ENCODE measurements around the gene PCDHGA8.
A peak's percentile ranks its signal among the peaks of the same experiment; 100 is the strongest.
"Not testable (repeated sequence)": the region's sequence is repeated elsewhere in the genome, so short reads cannot be mapped to it uniquely, and the experiment has no call there.

Gene PCDHGA8

DNA sequence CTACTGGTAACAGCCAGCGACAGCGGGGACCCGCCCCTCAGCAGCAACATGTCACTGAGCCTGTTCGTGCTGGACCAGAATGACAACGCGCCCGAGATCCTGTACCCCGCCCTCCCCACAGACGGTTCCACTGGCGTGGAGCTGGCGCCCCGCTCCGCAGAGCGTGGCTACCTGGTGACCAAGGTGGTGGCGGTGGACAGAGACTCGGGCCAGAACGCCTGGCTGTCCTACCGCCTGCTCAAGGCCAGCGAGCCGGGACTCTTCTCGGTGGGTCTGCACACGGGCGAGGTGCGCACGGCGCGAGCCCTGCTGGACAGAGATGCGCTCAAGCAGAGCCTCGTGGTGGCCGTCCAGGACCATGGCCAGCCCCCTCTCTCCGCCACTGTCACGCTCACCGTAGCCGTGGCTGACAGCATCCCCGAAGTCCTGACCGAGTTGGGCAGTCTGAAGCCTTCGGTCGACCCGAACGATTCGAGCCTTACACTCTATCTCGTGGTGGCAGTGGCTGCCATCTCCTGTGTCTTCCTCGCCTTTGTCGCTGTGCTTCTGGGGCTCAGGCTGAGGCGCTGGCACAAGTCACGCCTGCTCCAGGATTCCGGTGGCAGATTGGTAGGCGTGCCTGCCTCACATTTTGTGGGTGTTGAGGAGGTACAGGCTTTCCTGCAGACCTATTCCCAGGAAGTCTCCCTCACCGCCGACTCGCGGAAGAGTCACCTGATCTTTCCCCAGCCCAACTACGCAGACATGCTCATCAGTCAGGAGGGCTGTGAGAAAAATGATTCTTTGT is 2.2 kb downstream of the PCDHGA8 start:
- intact Hi-C loops (cut with DNase I): not testable (repeated sequence)
- DNase-seq: peak in 1 of 42 donors; percentile 13

DNA sequence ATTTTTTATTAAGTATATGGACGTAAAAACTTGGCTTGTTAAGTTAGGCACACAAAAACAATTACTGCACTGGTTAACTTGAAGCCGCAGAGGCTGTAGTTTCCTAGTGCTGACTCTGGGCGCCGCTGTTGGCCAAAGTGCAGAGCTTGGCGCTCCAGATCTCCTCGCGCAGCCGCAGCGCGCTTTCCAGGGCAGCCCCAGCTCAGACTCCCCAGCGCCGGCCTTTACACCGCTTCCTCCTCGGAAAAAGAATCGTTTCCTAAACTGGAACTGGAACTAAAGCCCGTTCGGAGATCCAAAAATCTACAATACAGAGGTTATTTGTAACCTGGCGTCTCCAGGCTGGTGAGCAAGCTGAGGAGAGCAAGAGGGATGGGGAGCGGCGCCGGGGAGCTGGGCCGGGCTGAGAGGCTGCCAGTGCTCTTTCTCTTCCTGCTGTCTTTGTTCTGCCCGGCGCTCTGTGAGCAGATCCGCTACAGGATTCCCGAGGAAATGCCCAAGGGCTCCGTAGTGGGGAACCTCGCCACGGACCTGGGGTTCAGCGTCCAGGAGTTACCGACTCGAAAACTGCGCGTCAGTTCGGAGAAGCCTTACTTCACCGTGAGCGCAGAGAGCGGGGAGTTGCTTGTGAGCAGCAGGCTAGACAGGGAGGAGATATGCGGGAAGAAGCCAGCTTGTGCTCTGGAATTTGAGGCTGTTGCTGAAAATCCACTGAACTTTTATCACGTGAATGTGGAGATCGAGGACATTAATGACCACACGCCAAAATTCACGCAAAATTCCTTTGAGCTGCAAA is 5.5 kb downstream of the PCDHGA8 start, which contains the start of gene PCDHGB5:
Gene PCDHGB5 (plus strand): TSS at position 192 of the 796 bp plus-strand sequence. CDS start 181 bp downstream, at position 373.
- DNase-seq: peak in 10 of 42 donors; percentile 19 to 59 (median 49)
- intact Hi-C loops (cut with DNase I): not testable (repeated sequence)

DNA sequence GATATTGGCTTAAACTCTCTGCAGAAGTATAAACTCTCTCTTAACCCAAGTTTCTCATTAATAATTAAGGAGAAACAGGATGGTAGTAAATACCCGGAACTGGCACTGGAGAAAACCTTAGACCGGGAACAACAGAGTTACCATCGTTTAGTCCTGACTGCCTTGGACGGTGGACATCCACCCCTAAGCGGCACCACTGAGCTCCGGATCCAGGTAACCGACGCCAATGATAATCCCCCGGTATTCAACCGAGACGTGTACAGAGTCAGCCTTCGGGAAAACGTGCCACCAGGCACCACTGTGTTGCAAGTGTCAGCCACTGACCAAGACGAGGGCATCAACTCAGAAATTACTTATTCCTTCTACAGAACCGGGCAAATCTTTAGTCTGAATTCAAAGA is 6.2 kb downstream of the PCDHGA8 start:
- intact Hi-C loops (cut with DNase I): no loop called here
- peak in 1 of 42 donors; percentile 16 for DNase-seq

DNA sequence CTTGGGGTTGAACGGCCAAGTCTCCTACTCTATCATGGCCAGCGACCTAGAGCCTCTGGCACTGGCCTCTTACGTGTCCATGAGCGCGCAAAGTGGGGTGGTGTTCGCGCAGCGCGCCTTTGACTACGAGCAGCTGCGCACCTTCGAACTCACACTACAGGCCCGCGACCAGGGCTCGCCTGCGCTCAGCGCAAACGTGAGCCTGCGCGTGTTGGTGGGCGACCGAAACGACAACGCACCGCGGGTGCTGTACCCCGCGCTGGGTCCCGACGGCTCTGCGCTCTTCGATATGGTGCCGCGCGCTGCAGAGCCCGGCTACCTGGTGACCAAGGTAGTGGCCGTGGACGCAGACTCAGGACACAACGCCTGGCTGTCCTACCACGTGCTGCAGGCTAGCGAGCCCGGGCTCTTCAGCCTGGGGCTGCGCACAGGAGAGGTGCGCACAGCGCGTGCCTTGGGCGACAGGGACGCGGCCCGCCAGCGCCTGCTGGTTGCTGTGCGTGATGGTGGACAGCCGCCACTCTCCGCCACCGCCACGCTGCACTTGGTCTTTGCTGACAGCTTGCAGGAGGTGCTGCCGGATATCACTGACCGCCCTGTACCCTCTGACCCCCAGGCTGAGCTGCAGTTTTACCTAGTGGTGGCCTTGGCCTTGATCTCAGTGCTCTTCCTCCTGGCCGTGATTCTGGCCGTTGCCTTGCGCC is 7.3 kb downstream of the PCDHGA8 start:
- peak in 1 of 42 donors; percentile 24 for DNase-seq
- intact Hi-C loops (cut with DNase I): no loop called here

DNA sequence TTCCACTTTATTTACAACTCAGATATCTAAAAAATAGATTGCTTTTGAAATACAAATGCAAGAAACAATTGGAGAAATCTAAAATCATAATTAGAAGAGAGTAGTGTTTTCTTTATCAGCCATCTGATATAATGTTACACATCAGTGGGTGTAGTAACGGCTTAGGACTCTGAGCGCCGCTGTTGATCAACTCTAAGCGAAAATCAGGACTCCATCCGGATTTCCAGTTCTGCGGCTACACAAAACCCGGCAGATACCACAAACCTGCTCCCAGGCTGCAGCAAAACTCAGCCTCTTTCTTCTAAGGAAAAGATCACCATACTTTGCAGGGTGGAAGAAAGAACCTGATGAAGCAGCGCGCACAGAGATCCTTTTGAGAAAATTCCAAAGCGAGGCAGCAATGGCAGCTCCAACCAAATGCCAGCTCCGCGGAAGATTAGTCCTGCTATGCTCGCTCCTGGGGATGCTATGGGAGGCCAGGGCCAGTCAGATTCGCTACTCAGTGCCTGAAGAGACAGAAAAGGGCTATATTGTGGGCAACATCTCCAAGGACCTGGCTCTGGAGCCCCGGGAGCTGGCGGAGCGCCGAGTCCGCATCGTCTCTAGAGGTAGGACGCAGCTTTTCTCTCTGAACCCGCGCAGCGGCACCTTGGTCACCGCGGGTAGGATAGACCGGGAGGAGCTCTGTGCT is 10.3 kb downstream of the PCDHGA8 start, which contains the start of gene PCDHGA9:
Gene PCDHGA9 (plus strand): TSS at position 226 of the 691 bp plus-strand sequence. CDS start 175 bp downstream, at position 401.
- intact Hi-C loops (cut with DNase I): no loop called here

DNA sequence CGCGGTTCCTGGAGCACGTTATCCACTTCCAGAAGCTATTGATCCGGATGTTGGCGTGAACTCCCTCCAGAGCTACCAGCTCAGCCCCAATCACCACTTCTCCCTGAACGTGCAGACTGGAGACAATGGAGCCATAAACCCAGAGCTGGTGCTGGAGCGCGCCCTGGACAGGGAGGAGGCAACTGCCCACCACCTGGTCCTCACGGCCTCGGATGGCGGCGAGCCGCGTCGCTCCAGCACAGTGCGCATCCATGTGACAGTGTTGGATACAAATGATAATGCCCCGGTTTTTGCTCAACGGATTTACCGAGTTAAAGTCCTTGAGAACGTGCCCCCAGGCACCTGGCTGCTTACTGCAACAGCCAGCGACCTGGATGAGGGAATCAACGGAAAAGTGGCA is 11.0 kb downstream of the PCDHGA8 start:
- DNase-seq: peak in 1 of 42 donors; percentile 18
- intact Hi-C loops (cut with DNase I): no loop called here

More for the DNA sequence above, 10.3 kb downstream of the PCDHGA8 start, which contains the start of gene PCDHGA9:
- peak in 14 of 42 donors; percentile 13 to 70 (median 34) for DNase-seq

DNA sequence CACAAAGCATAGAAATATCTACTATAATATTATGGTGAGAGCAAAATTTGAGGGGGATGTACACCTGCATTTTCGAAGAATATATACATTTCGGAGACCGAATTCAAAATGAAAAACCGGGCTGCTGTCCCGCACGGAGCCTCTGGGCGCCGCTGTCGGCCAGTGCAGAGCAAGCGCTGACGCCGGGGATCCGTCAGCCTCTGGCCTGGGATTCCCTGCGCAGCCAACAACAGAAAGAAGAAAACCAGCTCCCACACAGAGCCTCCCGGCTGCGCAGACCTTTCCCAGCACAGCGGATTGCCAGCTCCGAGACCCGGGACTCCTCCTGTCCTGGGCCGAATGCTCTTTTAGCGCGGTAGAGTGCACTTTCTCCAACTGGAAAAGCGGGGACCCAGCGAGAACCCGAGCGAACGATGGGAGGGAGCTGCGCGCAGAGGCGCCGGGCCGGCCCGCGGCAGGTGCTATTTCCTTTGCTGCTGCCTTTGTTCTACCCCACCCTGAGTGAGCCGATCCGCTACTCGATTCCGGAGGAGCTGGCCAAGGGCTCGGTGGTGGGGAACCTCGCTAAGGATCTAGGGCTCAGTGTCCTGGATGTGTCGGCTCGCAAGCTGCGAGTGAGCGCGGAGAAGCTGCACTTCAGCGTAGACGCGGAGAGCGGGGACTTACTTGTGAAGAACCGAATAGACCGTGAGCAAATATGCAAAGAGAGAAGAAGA is 15.5 kb downstream of the PCDHGA8 start, which contains the start of gene PCDHGB6:
Gene PCDHGB6 (plus strand): TSS at position 232 of the 716 bp plus-strand sequence. CDS start 182 bp downstream, at position 414.
- intact Hi-C loops (cut with DNase I): not testable (repeated sequence)
- DNase-seq: peak in 3 of 42 donors; percentile 36 to 55 (median 45)

DNA sequence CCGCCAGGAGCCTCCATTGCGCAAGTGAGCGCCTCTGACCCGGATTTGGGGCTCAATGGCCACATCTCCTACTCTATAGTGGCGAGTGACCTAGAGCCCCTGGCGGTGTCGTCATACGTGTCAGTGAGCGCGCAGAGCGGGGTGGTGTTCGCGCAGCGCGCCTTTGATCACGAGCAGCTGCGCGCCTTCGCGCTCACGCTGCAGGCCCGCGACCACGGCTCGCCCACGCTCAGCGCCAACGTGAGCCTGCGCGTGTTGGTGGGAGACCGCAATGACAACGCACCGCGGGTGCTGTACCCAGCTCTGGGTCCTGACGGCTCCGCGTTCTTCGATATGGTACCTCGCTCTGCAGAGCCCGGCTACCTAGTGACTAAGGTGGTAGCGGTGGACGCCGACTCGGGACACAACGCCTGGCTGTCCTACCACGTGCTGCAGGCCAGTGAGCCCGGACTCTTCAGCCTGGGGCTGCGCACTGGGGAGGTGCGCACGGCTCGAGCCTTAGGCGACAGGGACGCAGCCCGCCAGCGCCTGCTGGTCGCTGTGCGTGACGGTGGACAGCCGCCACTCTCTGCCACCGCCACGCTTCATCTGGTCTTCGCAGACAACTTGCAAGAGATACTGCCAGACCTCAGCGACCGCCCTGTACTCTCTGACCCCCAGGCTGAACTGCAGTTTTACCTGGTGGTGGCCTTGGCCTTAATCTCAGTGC is 17.3 kb downstream of the PCDHGA8 start:
- intact Hi-C loops (cut with DNase I): loop anchor here (10.0 kb wide), 1 partner anchor 145 kb away; no protein-coding TSS in a partner anchor

DNA sequence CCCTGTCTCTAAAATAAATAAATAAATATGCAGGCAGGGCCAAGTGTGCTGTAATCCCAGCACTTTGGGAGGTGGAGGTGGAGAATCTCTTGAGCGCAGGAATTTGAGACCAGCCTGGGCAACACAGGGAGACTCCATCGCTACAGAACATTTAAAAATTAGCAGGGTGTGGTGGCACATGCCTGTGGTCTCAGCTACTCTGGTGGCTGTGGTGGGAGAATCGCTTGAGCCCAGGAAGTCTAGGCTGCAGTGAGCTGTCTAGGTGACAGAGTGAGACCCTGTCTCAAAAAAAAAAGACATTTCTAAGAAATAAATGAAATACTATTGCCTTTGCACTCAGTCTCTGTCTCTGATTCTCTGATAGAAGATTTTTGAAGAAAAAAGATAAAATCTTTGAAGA is 19.1 kb downstream of the PCDHGA8 start:
- DNase-seq: no peak
- intact Hi-C loops (cut with DNase I): loop anchor here (10.0 kb wide), 1 partner anchor 143 kb away; no protein-coding TSS in a partner anchor

More for the DNA sequence above, 17.3 kb downstream of the PCDHGA8 start:
- peak in 1 of 42 donors; percentile 31 for DNase-seq

DNA sequence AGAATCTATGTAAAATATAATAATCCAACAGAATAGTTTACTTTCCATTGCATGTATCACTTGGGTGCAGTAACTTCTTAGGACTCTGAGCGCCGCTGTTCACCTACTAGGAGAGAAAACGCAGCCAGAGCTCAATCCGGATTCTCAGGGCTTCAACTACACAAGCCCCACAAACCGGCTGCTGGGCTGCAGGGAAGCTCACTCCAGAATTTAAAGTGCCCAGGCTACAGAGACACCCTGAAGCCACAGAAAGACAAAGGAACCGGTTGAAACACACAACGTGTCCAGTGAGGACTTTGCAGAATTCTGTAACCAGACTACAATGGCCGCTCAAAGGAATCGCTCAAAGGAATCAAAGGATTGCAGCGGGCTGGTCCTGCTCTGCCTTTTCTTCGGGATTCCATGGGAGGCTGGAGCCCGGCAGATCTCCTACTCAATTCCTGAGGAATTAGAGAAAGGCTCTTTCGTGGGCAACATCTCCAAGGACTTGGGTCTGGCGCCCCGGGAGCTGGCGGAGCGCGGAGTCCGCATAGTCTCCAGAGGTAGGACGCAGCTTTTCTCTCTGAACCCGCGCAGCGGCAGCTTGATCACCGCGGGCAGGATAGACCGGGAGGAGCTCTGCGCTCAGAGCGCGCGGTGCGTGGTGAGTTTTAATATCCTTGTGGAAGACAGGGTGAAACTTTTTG is 20.6 kb downstream of the PCDHGA8 start, which contains the start of gene PCDHGA10:
Gene PCDHGA10 (plus strand): TSS at position 134 of the 686 bp plus-strand sequence. CDS start 189 bp downstream, at position 323.
- intact Hi-C loops (cut with DNase I): loop anchor here (10.0 kb wide), 1 partner anchor 142 kb away; no protein-coding TSS in a partner anchor
- peak in 10 of 42 donors; percentile 15 to 68 (median 36) for DNase-seq

DNA sequence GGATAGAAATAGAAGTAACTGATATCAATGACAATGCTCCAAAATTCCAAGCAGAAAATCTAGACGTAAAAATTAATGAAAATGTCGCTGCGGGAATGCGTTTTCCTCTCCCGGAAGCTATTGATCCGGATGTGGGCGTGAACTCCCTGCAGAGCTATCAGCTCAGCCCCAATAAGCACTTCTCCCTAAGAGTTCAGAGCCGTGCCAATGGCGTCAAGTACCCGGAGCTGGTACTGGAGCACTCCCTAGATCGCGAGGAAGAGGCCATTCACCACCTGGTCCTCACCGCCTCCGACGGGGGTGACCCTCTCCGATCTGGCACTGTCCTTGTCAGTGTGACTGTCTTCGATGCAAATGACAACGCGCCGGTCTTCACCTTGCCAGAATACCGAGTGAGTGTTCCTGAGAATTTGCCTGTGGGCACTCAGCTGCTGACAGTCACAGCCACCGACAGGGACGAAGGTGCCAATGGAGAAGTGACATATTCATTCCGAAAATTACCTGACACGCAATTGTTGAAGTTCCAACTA is 21.2 kb downstream of the PCDHGA8 start:
- intact Hi-C loops (cut with DNase I): loop anchor here (10.0 kb wide), 1 partner anchor 141 kb away; no protein-coding TSS in a partner anchor
- DNase-seq: peak in 1 of 42 donors; percentile 19

DNA sequence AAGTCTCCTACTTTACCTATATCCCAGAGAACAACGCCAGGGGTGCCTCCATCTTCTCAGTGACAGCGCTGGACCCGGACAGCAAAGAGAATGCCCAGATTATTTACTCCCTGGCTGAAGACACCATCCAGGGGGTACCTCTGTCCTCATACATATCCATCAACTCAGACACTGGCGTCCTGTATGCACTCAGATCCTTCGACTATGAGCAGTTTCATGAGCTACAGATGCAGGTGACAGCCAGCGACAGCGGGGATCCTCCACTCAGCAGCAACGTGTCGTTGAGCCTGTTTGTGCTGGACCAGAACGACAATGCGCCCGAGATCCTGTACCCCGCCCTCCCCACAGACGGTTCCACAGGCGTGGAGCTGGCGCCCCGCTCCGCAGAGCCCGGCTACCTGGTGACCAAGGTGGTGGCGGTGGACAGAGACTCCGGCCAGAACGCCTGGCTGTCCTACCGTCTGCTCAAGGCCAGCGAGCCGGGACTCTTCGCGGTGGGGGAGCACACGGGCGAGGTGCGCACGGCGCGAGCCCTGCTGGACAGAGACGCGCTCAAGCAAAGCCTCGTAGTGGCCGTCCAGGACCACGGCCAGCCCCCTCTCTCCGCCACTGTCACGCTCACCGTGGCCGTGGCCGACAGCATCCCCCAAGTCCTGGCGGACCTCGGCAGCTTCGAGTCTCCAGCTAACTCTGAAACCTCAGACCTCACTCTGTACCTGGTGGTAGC is 22.3 kb downstream of the PCDHGA8 start:
- DNase-seq: not testable (repeated sequence)
- intact Hi-C loops (cut with DNase I): loop anchor here (10.0 kb wide), 1 partner anchor 140 kb away; no protein-coding TSS in a partner anchor

DNA sequence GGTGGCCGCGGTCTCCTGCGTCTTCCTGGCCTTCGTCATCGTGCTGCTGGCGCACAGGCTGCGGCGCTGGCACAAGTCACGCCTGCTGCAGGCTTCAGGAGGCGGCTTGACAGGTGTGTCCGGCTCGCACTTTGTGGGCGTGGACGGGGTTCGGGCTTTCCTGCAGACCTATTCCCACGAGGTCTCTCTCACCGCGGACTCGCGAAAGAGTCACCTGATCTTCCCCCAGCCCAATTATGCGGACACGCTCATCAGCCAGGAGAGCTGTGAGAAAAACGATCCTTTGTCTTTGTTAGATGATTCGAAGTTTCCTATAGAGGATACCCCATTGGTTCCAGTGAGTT is 22.8 kb downstream of the PCDHGA8 start:
- DNase-seq: peak in 1 of 42 donors; percentile 27
- intact Hi-C loops (cut with DNase I): loop anchor here (10.0 kb wide), 1 partner anchor 140 kb away; no protein-coding TSS in a partner anchor

DNA sequence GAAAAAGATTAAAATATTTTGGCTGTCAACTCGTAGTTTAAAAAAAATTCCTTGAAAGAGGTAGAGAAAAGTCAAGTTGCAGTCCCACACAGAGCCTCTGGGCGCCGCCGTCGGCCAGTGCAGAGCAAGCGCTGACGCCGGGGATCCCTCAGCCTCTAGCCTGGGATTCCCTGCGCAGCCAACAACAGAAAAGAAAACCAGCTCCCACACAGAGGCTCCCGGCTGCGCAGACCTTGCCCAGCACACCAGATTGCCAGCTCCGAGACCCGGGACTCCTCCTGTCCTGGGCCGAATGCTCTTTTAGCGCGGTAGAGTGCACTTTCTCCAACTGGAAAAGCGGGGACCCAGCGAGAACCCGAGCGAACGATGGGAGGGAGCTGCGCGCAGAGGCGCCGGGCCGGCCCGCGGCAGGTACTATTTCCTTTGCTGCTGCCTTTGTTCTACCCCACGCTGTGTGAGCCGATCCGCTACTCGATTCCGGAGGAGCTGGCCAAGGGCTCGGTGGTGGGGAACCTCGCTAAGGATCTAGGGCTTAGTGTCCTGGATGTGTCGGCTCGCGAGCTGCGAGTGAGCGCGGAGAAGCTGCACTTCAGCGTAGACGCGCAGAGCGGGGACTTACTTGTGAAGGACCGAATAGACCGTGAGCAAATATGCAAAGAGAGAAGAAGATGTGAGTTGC is 25.2 kb downstream of the PCDHGA8 start, which contains the start of gene PCDHGB7:
Gene PCDHGB7 (plus strand): TSS at position 184 of the 679 bp plus-strand sequence. CDS start 183 bp downstream, at position 367.
- DNase-seq: peak in 40 of 42 donors; percentile 22 to 75 (median 50)
- intact Hi-C loops (cut with DNase I): loop anchor here (10.0 kb wide), 1 partner anchor 137 kb away; no protein-coding TSS in a partner anchor

Measured in head of caudate nucleus (tissue), 42 donors.